ENCODE results near the gene CNTN5.

Gene CNTN5

DNA sequence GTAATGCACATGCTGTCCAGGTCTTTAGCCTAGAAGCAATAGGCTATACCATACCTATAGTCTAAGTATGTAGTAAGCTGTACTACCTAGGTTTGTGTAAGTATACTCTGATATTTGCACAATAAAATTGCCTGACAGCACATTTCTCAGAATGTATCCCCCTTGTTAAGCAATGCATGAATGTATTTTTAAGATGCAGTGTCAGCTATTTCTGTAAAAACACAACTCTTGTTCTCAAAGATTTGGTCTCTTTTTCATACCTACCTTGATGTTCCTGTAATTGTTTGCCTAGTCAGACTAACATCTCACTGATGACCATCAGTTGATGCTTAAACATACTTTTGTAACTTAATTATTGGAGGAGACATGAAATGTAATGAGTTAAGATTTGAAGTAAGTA lies 619.9 kb downstream of the CNTN5 start:
- Histone ChIP-seq H3K4me3 (ENCODE audit: low read length) (no peak overlapping the region), H3K9me3 (replicated peaks; ENCODE audit: low read length) (no peaks in the 10 kb centered on the region)

DNA sequence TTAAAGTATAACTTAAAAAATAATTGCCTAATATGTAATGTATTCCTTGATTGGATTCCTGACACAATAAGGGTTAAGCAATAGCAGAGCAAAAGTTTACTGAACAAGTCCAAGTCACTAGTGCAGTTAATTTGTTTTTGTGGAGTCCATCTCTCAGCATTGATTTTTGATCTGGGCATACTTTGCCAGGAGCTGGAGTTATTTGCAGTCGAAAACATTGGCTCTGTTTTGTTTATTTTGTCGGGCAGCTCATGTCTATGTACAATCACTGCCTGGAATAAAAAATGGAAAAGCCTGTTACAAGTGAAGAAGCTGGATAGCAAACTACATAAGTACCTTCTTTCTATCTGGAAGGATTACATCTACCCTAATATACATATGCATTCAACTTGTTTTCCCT lies 625.2 kb downstream of the CNTN5 start:
- Histone ChIP-seq H3K4me3 (ENCODE audit: low read length) (no peak overlapping the region), H3K9ac (ENCODE audit: low read depth, low read length) (no peak overlapping the region), H3K4me2 (ENCODE audit: low read length) (no peak overlapping the region), H3K27me3 (ENCODE audit: control insufficient read depth, insufficient read depth, low read length) (no peaks in the 10 kb centered on the region), H3K4me1 (ENCODE audit: control insufficient read depth, insufficient read depth, low read length) (no peaks in the 10 kb centered on the region), H3K36me3 (ENCODE audit: insufficient read depth, low read length) (no peaks in the 10 kb centered on the region), H3K9me3 (replicated peaks; ENCODE audit: low read length) (no peaks in the 10 kb centered on the region)

More for the DNA sequence above, 619.9 kb downstream of the CNTN5 start:
- Histone ChIP-seq H3K27me3 (ENCODE audit: control insufficient read depth, insufficient read depth, low read length) (no peaks in the 10 kb centered on the region), H3K36me3 (ENCODE audit: insufficient read depth, low read length) (no peaks in the 10 kb centered on the region), H3K4me2 (ENCODE audit: low read length) (no peak overlapping the region), H3K4me1 (ENCODE audit: control insufficient read depth, insufficient read depth, low read length) (no peaks in the 10 kb centered on the region), H3K9ac (ENCODE audit: low read depth, low read length) (no peak overlapping the region)

DNA sequence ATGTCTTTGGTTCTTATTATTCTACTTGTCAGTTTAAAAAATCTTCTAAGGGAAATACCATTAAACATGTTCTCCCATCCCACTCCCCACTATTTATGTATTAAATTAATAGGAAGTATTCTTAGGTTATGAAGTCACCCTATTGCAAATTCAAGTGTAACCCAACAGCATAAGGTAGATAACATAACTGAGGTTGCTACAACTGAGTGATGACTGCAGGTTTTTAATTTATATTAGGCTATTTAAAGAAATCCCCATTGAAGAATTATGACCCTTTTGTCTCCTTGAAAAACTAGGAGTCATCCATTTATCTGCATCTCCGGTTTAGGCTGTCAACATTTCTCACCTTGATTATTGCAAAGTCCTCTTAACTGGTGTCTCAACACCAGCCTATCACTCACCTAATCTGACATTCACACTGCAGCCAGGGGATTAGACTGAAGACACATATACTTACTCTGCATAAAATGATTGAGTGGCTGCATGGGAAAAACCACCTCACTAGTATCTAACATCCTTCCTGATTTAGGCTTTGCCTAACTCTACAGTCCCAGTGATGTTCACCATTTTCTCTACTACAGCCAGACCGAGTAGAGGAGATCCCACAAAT lies 649.4 kb downstream of the CNTN5 start:
- Histone ChIP-seq H3K4me2 (ENCODE audit: low read length) (no peak overlapping the region), H3K9me3 (replicated peaks; ENCODE audit: low read length) (no peaks in the 10 kb centered on the region), H3K9ac (ENCODE audit: low read depth, low read length) (no peak overlapping the region), H3K4me1 (ENCODE audit: control insufficient read depth, insufficient read depth, low read length) (no peaks in the 10 kb centered on the region), H3K27me3 (ENCODE audit: control insufficient read depth, insufficient read depth, low read length) (no peaks in the 10 kb centered on the region), H3K4me3 (ENCODE audit: low read length) (no peak overlapping the region), H3K36me3 (ENCODE audit: insufficient read depth, low read length) (no peaks in the 10 kb centered on the region)

DNA sequence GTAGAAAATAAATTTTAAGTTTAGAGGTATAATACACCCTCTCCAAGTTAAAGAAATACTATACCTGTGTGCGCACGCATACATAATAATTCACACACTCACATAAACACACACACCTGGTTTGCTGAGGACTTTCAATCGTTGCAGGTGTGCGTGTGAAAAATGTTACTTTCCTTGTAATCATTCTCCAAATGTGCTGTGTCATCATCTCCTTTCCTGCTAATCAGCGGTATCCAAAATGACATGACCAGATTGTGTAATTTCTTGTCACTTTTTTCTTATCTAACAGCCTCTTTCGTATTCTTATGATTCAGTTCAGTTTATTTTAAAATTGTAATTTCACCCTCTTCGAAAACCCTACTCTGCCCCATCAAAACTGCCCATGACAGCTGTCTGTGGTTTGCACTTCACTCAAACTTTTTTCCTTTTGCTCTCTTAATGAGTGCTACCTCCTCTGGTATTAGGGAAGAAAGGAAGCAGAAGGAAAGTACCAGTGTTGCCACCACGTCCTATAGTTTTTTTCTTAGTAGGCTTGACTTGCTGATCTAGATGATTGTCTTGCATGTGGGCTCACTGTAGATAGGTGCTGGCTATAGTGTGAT lies 651.2 kb downstream of the CNTN5 start:
- no peaks in the 10 kb centered on the region for H3K27me3 ChIP-seq (ENCODE audit: control insufficient read depth, insufficient read depth, low read length)
- no peak overlapping the region for H3K9ac ChIP-seq (ENCODE audit: low read depth, low read length)
- no peaks in the 10 kb centered on the region for H3K4me1 ChIP-seq (ENCODE audit: control insufficient read depth, insufficient read depth, low read length)
- H3K4me2 ChIP-seq (ENCODE audit: low read length), result no peak overlapping the region
- no peak overlapping the region for H3K4me3 ChIP-seq (ENCODE audit: low read length)
- H3K9me3 ChIP-seq (replicated peaks; ENCODE audit: low read length), result no peaks in the 10 kb centered on the region
- H3K36me3 ChIP-seq (ENCODE audit: insufficient read depth, low read length), result no peaks in the 10 kb centered on the region

DNA sequence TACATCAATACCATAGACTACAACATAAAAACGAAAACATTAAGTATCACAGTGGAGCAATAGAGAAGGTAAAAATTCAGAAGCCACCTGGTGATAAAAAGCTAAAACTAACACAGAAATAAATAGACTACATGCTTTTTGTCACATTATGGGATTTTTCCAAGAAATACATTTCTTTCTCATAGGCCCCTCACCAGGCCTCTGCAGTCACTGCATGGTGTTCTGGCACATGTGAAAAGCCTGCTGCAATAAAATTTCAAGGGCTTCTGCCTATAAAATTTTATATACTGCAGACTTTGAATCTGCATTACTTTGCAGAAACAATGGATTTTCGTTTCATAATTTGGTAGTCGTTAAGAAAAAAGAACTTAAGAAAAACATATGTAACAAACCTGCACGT lies 655.5 kb downstream of the CNTN5 start:
- Histone ChIP-seq H3K4me2 (ENCODE audit: low read length) (no peak overlapping the region), H3K36me3 (ENCODE audit: insufficient read depth, low read length) (no peaks in the 10 kb centered on the region), H3K9me3 (replicated peaks; ENCODE audit: low read length) (no peaks in the 10 kb centered on the region), H3K4me1 (ENCODE audit: control insufficient read depth, insufficient read depth, low read length) (no peaks in the 10 kb centered on the region), H3K9ac (ENCODE audit: low read depth, low read length) (no peak overlapping the region), H3K4me3 (ENCODE audit: low read length) (no peak overlapping the region), H3K27me3 (ENCODE audit: control insufficient read depth, insufficient read depth, low read length) (no peaks in the 10 kb centered on the region)

DNA sequence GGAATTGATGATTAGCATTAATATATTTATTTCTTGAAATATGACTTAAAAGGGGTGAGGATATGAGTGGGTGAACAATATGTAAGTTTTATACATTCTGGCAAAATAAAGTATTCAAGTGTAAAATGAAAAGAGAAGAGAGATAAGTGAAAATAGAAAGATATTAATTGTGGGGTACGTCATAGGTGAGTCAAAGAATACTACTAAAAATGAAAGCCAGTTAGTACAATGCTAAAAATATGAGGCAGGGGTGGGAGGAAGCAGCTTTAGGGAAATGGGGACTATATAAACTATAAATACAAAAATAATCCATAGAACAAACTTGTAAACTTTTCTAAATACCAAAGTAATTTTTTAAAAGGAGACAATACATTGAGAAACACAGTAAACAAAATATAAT lies 661.4 kb downstream of the CNTN5 start:
- H3K36me3 ChIP-seq (ENCODE audit: insufficient read depth, low read length), result no peaks in the 10 kb centered on the region
- no peaks in the 10 kb centered on the region for H3K27me3 ChIP-seq (ENCODE audit: control insufficient read depth, insufficient read depth, low read length)
- no peaks in the 10 kb centered on the region for H3K9me3 ChIP-seq (replicated peaks; ENCODE audit: low read length)
- no peak overlapping the region for H3K9ac ChIP-seq (ENCODE audit: low read depth, low read length)
- H3K4me1 ChIP-seq (ENCODE audit: control insufficient read depth, insufficient read depth, low read length), result no peaks in the 10 kb centered on the region
- H3K4me2 ChIP-seq (ENCODE audit: low read length), result no peak overlapping the region
- H3K4me3 ChIP-seq (ENCODE audit: low read length), result no peak overlapping the region

DNA sequence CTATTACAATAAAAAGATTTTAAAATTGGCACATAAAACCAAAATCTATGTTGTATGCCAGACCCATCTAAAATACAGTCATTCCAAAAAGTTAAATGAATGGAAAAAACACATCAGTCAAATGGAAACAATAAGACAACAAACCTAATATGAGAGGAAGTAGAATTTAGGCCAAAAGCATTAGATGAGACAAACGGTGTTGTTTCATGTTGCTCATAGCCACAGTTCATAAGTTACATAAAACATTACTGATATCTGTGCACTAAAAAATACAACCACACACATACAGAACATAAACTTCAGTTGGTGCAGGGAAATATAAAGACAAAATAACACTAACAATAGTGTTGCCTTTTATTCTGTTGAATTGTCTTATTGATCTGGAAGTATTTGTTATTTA lies 661.9 kb downstream of the CNTN5 start:
- Histone ChIP-seq H3K27me3 (ENCODE audit: control insufficient read depth, insufficient read depth, low read length) (no peaks in the 10 kb centered on the region), H3K9ac (ENCODE audit: low read depth, low read length) (no peak overlapping the region), H3K4me1 (ENCODE audit: control insufficient read depth, insufficient read depth, low read length) (no peaks in the 10 kb centered on the region), H3K36me3 (ENCODE audit: insufficient read depth, low read length) (no peaks in the 10 kb centered on the region), H3K4me2 (ENCODE audit: low read length) (no peak overlapping the region), H3K9me3 (replicated peaks; ENCODE audit: low read length) (no peaks in the 10 kb centered on the region), H3K4me3 (ENCODE audit: low read length) (no peak overlapping the region)

DNA sequence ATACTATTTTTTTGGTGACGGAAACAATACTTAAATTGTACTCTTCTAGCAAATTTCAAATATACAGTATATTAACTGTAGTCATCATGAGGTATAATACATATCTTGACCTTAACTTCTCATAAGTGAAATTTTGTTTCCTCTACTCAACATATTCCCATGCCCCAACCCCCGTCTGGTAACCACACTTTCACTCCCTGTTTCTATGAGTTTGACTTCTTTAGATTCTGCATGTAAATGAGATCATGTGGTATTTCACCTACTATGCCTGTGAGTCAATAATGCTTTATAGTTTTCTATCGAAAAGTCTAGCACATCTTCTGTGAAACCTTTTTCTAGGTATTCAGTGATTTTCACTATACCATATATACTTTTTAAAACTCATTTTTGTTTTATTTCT lies 663.2 kb downstream of the CNTN5 start:
- Histone ChIP-seq H3K36me3 (ENCODE audit: insufficient read depth, low read length) (no peaks in the 10 kb centered on the region), H3K27me3 (ENCODE audit: control insufficient read depth, insufficient read depth, low read length) (no peaks in the 10 kb centered on the region), H3K4me2 (ENCODE audit: low read length) (no peak overlapping the region), H3K9me3 (replicated peaks; ENCODE audit: low read length) (no peaks in the 10 kb centered on the region), H3K4me3 (ENCODE audit: low read length) (no peak overlapping the region), H3K9ac (ENCODE audit: low read depth, low read length) (no peak overlapping the region), H3K4me1 (ENCODE audit: control insufficient read depth, insufficient read depth, low read length) (no peaks in the 10 kb centered on the region)

DNA sequence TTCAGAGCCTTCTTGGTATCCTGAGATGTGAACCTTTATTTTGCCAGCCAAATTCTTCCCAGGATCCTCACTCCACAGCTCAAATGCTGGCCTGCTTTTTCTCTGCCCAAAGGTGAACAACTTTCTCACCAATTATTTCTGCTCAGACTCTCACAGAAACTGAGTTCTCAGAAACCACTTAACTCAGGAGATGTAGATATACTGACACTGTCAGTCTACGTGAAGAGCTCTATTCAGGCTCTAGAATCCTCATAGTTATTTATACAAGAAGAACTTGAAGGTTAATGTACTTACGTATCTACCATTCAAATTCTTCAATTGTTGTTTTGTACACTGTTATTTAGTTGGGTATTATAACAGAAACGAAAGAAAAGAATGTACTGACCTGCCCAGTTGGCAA lies 666.1 kb downstream of the CNTN5 start:
- no peak overlapping the region for H3K4me2 ChIP-seq (ENCODE audit: low read length)
- no peaks in the 10 kb centered on the region for H3K36me3 ChIP-seq (ENCODE audit: insufficient read depth, low read length)
- no peaks in the 10 kb centered on the region for H3K4me1 ChIP-seq (ENCODE audit: control insufficient read depth, insufficient read depth, low read length)
- no peak overlapping the region for H3K4me3 ChIP-seq (ENCODE audit: low read length)
- H3K9me3 ChIP-seq (replicated peaks; ENCODE audit: low read length), result no peaks in the 10 kb centered on the region
- no peaks in the 10 kb centered on the region for H3K27me3 ChIP-seq (ENCODE audit: control insufficient read depth, insufficient read depth, low read length)
- no peak overlapping the region for H3K9ac ChIP-seq (ENCODE audit: low read depth, low read length)

DNA sequence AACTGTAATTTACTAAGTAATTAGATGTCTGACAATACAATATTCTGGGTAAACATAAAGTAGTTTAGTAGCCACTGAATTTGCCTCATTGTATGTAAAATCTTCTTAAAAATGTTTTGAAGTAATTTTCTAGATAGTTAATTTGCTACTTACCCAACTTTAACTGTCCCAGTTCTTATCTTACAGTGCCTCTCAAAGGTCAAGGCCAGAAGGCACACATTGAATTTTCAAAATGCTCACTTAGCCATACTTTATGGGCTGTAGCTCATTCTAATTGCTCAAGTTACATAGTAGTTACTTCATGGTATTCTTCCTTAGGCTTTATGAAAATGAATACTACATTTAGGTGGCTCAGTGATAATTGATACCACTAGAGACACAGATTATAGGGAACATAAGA lies 666.6 kb downstream of the CNTN5 start:
- Histone ChIP-seq H3K4me3 (ENCODE audit: low read length) (no peak overlapping the region), H3K27me3 (ENCODE audit: control insufficient read depth, insufficient read depth, low read length) (no peaks in the 10 kb centered on the region), H3K4me1 (ENCODE audit: control insufficient read depth, insufficient read depth, low read length) (no peaks in the 10 kb centered on the region), H3K36me3 (ENCODE audit: insufficient read depth, low read length) (no peaks in the 10 kb centered on the region), H3K9me3 (replicated peaks; ENCODE audit: low read length) (no peaks in the 10 kb centered on the region), H3K4me2 (ENCODE audit: low read length) (no peak overlapping the region), H3K9ac (ENCODE audit: low read depth, low read length) (no peak overlapping the region)

DNA sequence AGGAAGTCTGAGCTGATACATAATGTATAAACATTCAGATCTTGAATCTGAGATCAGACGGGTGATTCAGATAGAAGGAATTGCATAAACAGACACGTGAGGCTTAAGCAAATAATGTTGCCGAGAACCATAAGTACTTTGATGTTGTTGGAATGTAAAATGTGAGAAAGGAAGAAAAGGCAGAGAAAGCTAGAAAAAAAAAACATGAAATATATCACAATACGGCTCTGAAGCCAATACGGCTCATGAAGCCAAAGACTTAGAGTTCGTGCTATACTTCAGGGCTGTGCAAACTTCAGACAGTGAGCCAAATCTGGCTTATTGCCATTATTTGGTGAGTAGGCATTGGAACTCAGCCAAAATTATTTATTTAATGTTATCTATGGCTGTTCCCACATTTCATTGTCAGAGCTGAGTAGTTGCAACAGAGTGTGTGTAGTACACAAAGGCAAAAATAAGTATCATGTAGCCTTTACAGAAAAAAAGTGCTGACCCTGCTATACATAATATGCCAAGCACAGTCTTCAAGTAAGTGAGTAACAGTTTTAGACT lies 673.3 kb downstream of the CNTN5 start:
- Histone ChIP-seq H3K4me3 (ENCODE audit: low read length) (peak overlapping the region; percentile 48), H3K4me2 (ENCODE audit: low read length) (peak overlapping the region; percentile 72), H3K36me3 (ENCODE audit: insufficient read depth, low read length) (no peaks in the 10 kb centered on the region), H3K27me3 (ENCODE audit: control insufficient read depth, insufficient read depth, low read length) (no peaks in the 10 kb centered on the region), H3K4me1 (ENCODE audit: control insufficient read depth, insufficient read depth, low read length) (peaks cover 24% of the 10 kb centered on the region), H3K9me3 (replicated peaks; ENCODE audit: low read length) (no peaks in the 10 kb centered on the region), H3K9ac (ENCODE audit: low read depth, low read length) (peak overlapping the region; percentile 52)

DNA sequence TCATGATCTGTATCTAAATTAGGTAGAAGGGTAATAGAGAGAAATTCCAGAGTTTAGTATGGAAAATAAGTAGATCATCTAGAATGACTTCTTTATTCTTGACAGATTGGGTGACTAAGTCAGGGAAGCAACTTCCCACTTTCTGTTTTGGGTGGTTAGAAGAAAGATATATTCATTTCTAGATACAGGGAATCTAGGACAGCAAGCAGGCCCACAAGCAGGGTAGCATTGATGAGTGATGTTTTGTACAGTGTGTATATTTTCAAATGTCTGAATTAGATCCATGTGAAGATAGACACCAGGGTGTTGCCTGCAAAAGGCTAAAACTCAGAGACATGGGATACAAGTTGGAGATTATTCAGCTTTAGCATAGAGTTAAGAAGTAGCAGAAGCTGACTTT lies 674.4 kb downstream of the CNTN5 start:
- no peak overlapping the region for H3K4me3 ChIP-seq (ENCODE audit: low read length)

More for the DNA sequence above, 674.4 kb downstream of the CNTN5 start:
- no peaks in the 10 kb centered on the region for H3K36me3 ChIP-seq (ENCODE audit: insufficient read depth, low read length)
- no peaks in the 10 kb centered on the region for H3K27me3 ChIP-seq (ENCODE audit: control insufficient read depth, insufficient read depth, low read length)
- H3K4me1 ChIP-seq (ENCODE audit: control insufficient read depth, insufficient read depth, low read length), result peaks cover 24% of the 10 kb centered on the region
- H3K4me2 ChIP-seq (ENCODE audit: low read length), result no peak overlapping the region
- no peaks in the 10 kb centered on the region for H3K9me3 ChIP-seq (replicated peaks; ENCODE audit: low read length)
- H3K9ac ChIP-seq (ENCODE audit: low read depth, low read length), result no peak overlapping the region
